Stimulated activated naive CD4-positive, alpha-beta T cell treated with Interleukin-2 at 50 U/mL for 16 hours (primary cell): ENCODE data around the gene OR51V1.
"Not testable (repeated sequence)": the region's sequence is repeated elsewhere in the genome, so short reads cannot be mapped to it uniquely, and the experiment has no call there.

Experiments
- DNase-seq: peaks from one replicate; lab custom pipeline; 2025; lab: John Stamatoyannopoulos, UW

The OR51V1 gene

DNA sequence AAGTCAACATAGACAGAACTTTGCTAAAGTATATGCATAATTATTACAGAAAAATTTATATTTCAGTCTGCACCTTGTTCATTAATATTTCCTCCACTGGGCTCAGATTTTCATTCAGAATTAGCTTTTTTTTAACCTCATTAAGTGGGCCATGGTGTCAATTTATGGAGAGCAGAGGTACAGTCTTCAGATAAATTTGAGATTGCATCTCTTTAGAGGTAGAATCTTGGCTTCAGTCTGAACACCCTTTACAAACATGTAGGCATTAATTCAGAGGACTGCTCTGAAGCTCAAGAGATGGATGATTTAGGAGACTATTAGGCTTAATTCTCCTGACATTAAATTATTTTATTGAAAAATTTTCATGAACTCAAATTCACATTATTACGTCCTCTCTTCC is 29.8 kb upstream of the OR51V1 start:
- DNase-seq, result no peak

DNA sequence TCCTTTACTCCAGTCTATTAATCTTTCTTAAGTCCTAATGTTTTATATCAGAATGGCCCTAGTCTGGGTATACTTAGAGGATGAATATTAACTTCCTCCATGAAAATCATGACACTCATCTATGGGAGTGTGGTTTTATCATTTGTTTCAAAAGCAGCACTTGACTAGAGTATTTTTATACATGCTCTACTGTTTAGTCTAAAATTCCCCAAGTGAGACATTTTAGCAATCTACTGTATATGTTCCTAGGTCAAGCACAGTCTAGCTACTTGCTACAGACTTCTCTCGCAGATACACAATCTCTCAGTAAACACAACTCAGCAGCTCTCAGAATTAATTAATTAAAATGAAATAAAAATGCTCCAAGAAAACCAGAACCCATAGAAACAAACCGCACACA is 29.3 kb upstream of the OR51V1 start:
- DNase-seq, result no peak

DNA sequence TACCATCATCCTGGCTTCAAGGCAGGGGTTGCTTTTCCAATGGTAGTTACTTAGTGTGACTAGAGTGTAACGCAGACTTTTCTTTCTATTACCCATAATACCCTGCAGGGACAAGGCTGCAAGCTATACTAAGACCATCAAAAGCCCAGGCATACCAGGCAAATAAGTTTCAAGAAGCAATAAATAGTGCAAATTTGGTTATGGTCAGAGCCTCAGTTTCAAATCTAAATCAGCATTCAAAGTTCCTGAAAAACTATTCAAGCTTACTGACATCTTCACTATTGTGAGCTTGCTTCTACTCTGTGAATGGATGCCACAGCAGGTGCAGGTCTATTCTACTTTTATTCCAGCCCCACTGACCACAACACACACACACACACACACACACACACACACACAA is 28.9 kb upstream of the OR51V1 start:
- DNase-seq, result no peak

DNA sequence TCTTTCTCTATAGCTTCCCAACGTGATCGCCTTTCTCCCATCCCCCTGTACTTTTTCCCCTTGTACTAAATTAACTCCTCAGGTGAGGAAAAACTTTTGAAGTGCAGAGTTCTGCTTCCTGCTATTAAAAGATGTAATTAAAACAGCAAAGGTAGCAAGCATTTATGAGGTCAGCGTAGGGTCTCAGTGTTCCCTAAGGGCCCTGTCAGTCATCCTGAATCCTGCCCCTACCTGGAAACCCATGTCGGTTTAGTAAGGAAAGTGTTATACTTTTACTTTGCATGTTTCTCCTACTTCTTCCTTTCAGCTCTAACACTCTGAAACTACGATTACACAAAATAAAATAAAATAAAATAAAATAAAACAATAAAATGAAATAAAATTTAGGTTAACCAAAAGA is 27.6 kb upstream of the OR51V1 start:
- no peak for DNase-seq

DNA sequence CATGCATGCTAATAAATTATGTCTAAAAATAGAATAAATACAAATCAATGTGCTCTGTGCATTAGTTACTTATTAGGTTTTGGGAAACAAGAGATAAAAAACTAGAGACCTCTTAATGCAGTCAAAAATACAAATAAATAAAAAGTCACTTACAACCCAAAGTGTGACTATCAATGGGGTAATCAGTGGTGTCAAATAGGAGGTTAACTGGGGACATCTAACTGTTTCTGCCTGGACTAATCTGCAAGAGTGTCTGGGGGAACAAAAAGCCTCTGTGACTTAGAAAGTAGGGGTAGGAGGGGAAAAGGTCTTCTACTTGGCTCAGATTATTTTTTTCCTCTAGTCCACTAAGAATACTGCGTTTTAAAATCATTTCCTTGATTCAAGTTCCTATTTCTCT is 27.2 kb upstream of the OR51V1 start:
- no peak for DNase-seq

DNA sequence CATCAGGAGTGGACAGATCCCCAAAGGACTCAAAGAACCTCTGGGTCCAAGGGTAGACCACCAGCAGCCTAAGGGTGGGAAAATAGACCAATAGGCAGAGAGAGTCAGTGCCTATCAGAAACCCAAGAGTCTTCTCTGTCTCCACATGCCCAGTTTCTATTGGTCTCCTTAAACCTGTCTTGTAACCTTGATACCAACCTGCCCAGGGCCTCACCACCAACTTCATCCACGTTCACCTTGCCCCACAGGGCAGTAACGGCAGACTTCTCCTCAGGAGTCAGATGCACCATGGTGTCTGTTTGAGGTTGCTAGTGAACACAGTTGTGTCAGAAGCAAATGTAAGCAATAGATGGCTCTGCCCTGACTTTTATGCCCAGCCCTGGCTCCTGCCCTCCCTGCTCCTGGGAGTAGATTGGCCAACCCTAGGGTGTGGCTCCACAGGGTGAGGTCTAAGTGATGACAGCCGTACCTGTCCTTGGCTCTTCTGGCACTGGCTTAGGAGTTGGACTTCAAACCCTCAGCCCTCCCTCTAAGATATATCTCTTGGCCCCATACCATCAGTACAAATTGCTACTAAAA is 26.3 kb upstream of the OR51V1 start, which contains the start of gene HBB:
Gene HBB, minus strand, starts transcription at position 340 of the 579 bp plus-strand sequence. Its CDS starts 50 bp downstream, at position 290.
- DNase-seq, result no peak

DNA sequence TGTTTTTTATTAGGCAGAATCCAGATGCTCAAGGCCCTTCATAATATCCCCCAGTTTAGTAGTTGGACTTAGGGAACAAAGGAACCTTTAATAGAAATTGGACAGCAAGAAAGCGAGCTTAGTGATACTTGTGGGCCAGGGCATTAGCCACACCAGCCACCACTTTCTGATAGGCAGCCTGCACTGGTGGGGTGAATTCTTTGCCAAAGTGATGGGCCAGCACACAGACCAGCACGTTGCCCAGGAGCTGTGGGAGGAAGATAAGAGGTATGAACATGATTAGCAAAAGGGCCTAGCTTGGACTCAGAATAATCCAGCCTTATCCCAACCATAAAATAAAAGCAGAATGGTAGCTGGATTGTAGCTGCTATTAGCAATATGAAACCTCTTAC is 25.0 kb upstream of the OR51V1 start:
- DNase-seq, result no peak

DNA sequence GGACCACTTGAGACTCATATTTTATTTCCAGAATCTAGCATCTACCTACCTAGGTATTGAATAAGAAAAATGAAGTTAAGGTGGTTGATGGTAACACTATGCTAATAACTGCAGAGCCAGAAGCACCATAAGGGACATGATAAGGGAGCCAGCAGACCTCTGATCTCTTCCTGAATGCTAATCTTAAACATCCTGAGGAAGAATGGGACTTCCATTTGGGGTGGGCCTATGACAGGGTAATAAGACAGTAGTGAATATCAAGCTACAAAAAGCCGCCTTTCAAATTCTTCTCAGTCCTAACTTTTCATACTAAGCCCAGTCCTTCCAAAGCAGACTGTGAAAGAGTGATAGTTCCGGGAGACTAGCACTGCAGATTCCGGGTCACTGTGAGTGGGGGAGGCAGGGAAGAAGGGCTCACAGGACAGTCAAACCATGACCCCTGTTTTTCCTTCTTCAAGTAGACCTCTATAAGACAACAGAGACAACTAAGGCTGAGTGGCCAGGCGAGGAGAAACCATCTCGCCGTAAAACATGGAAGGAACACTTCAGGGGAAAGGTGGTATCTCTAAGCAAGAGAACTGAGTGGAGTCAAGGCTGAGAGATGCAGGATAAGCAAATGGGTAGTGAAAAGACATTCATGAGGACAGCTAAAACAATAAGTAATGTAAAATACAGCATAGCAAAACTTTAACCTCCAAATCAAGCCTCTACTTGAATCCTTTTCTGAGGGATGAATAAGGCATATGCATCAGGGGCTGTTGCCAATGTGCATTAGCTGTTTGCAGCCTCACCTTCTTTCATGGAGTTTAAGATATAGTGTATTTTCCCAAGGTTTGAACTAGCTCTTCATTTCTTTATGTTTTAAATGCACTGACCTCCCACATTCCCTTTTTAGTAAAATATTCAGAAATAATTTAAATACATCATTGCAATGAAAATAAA is 24.3 kb upstream of the OR51V1 start:
- DNase-seq, result no peak

DNA sequence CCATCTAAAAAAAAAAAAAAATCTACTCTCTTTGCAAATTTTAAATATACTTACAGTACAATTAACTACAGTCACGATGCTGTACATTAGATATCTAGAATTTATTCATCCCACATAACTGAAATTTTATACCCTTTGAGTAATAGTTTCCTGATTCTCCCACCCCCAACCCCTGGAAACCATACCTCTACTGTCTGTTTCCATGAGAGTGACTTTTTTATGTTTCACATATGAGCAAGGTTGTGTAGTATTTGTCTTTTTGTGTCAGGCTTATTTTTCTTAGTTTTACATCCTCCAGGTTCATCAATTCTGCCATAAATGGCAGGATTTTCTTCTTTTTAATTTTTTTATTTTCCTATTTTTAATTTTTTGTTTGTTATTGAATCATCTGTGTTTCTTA is 23.2 kb upstream of the OR51V1 start:
- no peak for DNase-seq

DNA sequence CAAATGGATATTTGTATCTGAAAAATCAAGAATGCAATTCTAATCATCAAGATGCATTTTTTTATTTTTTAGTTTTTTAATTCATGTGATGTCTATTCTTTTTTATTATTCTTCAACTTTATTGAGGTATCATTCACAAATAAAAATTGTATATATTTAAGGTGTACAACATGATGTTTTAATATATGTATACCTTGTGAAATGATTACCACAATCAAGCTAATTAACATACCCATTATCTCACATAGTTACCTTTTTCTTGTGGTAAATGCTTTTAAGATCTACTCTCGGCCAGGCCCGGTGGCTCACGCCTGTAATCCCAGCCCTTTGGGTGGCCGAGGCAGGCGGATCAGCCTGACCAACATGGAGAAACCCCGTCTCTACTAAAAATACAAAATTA is 22.7 kb upstream of the OR51V1 start:
- no peak for DNase-seq

DNA sequence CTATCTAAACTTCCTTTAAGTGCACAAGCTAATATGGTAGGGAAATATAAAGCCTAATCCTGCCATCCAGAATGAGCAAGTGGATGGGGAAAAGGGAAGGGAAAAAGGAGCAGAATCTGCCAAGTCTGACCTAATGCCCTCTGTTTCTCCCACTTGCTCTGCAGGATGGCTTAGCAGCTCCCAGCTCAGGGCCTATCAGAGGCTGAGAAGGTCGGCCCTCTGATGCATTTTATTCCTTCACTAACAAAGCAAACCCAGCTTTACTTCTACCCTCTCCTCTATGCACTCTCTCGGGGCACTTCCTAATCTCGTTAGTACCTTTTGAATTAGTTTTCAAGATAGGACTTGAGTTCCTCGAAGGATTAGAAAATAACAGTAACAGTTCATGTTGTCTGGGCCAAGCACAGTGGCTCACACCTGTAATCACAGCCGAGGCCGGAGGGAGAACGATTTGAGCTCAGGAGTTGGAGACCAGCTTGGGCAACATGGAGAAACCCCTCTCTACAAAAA is 9.9 kb upstream of the OR51V1 start:
- no peak for DNase-seq

DNA sequence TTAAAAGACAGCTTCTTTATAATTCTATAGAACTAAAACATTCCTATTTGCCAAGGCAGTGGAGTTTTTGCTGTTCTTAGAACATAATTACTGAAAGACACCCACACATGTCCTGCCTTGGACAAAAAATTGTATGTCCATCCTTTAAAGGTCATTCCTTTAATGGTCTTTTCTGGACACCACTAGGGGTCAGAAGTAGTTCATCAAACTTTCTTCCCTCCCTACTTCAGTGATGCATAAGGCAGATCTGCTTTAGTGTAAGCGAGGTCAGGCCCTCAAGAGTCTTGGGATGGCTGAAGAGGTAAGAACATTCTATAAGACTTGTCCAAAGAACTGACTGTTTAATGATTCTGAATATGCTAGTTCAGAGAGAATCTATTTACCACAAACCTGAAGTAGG is 4.3 kb upstream of the OR51V1 start:
- DNase-seq, result no peak

DNA sequence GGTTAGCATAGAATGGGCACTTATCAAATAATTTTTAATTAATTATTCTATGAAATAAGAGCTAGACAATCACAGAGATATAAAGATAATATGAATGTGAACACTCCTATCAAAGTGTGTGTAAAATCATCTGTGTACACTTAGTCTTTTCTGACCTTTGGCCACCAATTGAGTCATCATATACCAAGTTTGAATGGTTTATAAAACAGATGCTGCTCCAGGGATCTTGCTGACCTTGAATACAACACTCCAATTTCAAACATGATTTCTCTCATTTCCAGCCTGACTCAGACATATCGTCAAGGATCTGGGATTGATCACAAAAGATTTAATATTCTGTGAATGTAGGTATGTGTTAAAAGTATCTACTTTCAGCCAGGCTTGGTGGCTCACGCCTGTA is 2.9 kb upstream of the OR51V1 start:
- DNase-seq, result no peak

DNA sequence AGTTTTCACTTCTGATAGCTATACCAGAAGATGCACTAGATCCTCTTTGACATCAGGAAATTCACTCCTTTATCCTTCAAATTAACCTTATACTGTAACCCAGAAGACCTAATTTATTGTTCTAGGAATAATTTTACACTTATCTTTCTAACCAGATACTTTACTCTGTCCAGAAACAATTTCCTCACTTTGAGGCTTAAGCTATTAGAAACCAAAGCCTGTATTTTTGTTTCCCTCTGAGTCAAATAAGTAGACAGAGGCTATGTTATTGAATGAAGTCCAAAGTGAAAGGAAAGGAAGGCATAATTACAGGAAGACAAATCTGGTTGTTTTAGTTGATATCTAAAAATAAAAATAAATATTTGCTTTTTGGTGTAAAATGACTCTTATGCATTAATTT is 2.2 kb downstream of the OR51V1 start:
- DNase-seq, result no peak

DNA sequence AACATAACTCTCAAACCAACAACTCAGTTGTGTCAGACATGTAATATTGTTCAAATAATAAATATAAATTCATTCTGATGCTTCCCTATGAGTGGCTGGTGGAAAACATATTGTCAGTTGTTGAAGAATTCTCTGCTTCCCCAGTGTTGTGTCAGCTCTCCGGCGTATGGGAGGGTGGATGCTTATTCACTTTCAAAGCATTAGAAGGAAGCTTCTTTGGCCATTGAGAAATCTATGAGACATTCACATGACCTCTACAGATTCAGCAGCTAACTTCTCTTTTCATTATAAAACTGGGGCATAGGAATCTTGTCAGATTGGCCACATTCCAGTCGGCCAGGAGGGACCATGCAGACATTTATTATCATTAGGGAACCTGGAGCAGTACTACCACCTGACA is 2.9 kb downstream of the OR51V1 start:
- no peak for DNase-seq

DNA sequence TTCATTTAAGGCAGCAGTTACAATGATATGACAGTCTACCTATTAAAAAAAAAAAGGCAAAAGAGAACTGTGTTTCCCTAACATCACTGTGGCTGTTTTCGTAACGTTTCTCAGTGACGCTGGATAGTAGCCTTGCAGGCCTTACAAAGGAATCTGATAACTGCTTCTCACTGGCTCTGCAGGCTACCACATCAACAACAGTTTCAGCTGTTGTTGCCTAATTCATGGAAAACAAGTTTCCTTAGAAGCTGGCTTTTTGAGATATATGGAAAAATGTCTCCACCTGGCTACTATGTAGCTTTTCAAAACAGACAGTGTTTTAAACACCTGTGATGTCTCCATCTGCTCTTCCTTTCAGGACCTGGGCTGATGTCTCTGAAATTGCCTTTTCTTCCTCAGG is 3.8 kb downstream of the OR51V1 start:
- DNase-seq, result no peak

DNA sequence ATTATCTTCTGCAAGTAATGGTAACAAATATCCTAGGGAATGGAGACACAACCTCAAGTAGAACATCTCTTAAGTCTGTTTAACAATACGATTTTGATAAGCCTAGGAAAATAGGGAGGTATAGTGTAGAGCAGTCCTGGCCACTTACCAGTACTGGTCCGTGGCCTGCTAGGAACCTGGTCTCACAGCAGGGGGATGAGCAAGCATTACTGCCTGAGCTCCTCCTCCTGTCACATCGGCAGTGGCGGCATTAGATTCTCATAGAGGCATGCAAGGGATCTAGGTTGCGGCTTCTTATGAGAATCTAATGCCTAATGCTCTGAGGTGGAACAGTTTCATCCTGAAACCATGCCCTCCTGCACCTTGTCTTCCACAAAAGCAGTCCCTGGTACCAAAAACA is 4.4 kb downstream of the OR51V1 start:
- DNase-seq, result no peak

DNA sequence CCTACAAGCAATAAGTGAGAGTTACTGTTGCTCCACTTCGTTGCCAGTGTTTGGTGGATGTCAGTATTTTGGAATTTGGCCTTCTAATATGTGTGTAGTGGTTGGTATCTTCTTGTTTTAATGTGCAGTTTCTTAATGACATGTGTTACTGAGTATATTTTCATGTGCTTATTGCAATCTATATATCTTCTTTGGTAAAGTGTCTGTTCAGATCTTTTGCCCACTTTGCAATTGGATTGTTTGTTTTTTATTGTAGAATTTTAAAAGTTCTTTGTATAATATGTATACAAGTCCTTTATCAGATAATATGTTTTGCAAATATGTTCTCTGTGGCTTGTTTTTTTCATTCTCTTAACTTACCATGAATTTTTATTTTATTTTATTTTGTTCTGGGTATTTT is 7.7 kb downstream of the OR51V1 start:
- no peak for DNase-seq

DNA sequence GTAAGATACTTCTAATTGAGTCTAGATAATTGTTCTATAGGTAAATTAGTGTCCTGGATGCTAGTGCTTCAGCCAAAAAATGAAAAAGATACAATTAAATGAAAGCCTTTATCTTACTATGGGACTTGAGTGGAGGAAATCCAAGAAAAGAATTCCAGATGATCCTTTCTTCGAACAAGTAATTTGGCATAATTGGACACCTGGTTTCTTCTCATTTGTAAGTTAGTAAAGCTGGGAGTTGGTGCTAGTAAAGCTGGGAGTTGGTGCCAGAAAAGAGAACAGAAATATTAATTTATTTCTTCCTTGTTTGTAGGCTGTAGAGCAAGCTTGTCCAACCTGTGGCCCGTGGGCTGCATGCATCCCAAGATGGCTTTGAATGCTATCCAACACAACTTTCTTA is 12.3 kb downstream of the OR51V1 start:
- DNase-seq, result no peak

DNA sequence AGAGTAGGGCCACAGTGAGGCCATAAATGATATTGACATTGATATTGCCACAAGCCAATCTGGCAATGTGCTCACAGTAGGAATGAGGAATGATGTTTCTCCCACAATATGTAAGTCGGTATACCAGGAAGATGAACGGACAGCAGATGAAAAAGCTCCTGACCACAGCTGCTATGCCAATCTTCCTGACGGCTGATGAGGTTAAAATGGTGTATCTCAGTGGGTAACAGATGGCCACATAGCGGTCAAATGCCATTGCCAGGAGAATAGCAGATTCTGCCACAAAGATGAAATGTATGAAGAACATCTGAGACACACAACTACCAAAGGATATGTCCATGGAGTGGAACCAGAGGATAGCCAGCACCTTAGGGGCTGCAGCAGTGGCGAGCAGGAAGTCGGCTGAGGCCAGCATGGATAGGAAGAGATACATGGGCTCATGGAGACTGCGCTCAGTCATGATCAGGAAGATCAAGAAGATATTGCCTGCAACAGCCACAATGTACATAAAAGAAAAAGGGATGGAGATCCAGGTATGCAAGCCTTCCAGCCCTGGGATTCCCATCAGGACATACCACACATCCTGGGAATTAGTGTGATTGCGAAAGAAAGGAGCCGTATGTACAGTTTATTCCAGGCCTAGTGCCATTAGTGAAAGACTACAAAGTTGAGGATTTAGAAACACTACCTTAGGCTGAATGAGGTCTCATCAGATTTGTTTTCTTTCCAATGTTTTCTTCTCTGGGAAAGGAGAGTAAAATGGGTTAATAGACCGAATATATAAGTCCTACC is 22.2 kb downstream of the OR51V1 start:
- no peak for DNase-seq

DNA sequence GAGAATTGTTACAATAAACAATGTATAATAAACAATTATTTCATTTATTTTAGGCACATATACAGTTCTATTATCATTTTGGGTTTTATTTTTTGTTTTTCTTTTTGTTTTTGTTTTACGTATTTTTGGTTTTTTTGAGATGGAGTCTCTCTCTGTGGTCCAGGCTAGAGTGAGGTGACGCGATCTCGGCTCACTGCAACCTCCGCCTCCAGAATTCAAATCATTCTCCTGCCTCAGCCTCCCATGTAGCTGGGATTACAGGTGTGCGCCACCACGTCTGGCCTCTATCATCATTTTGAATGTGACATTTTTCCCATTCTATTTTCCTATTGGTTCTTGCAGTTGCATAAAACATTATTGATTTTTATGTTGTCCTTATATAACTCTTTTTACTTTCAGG is 25.5 kb downstream of the OR51V1 start:
- no peak for DNase-seq

DNA sequence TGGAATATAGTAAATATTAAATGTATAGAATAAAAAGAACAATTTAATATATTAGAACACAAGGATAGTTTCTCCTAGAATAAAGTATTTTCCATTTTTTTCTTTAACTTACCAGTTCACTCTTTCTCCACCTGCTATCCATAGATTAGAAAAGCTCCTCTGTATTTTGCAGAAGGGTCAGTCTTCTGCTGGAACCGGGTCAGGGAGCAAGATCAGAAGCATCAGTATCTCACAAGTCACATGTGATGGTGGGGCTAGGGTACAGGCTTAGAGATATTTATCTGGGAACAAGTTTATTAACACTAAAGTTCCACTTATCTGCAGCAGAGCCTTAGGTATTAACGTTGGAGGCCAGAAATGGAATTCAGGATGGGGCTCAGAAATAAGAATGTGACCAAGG is 28.6 kb downstream of the OR51V1 start:
- DNase-seq, result no peak

DNA sequence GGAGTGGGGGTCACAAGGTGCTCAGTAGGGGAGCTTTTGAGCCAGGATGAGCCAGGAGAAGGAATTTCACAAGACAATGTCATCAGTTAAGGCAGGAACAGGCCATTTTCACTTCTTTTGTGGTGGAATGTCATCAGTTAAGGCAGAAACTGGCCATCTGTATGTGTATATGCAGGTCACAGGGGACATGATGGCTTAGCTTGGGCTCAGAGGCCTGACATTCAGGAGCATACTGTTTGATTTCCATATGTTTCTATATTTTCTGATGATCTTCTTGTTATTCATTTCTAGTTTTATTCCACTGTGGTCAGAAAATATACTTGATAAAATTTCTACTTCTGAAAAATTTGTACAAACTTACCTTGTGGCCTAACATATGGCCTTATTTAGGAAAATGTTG is 34.6 kb downstream of the OR51V1 start:
- DNase-seq, result not testable (repeated sequence)
